Peyer's patch (tissue), 4 donors: ENCODE measurements around the gene BTF3.

Experiments
- POLR2A ChIP-seq, 2 donors: fragments of 450-650 bp; IDR thresholded peaks; one replicate each; pipeline ENCODE4 v1.5.1; 2017; ENCODE audit warnings: antibody characterized with exemption in 2 of 2, mild to moderate bottlenecking in 2 of 2, moderate library complexity in 2 of 2
- TF ChIP-seq, protein P1 (sequence below), 6 experiments: fragments of 450-650 bp in 4 of 6; fragments of 200-600 bp in 2 of 6; sonication (generic) in 1 of 6; IDR thresholded peaks; one replicate each; pipeline ENCODE4 v1.5.1; 2017 to 2019; ENCODE audit warnings: antibody characterized with exemption in 6 of 6, mild to moderate bottlenecking in 3 of 6, moderate library complexity in 1 of 6

DNA sequence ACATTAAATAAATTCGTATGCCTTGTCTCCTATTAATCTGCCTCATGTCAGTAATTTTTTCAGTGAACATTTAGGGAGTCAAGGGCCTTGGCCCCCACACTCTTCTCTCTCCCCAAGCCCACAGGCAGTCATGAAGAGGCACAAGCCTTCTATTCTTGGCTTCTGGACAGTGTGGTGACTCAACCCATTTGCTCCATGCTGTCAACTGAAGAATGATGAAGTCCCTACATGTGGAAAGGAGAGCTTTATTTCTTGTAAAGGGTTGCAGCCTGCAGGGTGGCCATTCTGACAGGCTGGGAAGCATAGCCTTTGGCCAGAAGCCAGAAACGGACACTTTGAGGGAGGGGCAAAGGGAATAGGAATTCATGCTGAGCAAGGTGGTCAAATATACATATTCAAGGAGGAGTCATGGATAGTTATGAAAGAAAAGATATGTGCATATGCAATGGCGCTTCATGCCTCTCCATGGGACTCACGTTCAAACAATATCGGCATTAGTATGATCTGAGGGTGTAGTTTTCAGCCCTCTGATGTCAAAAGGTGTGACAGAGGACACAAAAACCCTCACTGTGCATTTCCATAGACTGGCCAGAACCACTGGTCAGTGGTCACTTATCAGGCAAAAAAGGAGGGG is 35.9 kb downstream of the BTF3 start:
- TF ChIP-seq, protein P1, sequence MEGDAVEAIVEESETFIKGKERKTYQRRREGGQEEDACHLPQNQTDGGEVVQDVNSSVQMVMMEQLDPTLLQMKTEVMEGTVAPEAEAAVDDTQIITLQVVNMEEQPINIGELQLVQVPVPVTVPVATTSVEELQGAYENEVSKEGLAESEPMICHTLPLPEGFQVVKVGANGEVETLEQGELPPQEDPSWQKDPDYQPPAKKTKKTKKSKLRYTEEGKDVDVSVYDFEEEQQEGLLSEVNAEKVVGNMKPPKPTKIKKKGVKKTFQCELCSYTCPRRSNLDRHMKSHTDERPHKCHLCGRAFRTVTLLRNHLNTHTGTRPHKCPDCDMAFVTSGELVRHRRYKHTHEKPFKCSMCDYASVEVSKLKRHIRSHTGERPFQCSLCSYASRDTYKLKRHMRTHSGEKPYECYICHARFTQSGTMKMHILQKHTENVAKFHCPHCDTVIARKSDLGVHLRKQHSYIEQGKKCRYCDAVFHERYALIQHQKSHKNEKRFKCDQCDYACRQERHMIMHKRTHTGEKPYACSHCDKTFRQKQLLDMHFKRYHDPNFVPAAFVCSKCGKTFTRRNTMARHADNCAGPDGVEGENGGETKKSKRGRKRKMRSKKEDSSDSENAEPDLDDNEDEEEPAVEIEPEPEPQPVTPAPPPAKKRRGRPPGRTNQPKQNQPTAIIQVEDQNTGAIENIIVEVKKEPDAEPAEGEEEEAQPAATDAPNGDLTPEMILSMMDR (IDR thresholded peaks at IDR 0.05) = no peak
- TF ChIP-seq POLR2A (IDR thresholded peaks at IDR 0.05) = no peak
